HG02763 (cell line): ENCODE results near the gene LRFN5.
"Not testable (repeated sequence)": the region's sequence is repeated elsewhere in the genome, so short reads cannot be mapped to it uniquely, and the experiment has no call there.

Experiments
- ATAC-seq: cut with Tn5 transposase; IDR thresholded peaks from one replicate; pipeline ENCODE4 v1.9.1; 2021; ENCODE audit warnings: mild to moderate bottlenecking, moderate library complexity; ENCODE audit not compliant: unreplicated experiment

Gene LRFN5

GRCh38 chr14:41606532-41607303 is at the start of gene LRFN5:
LRFN5 (plus strand) TSS chr14:41606876.
- ATAC-seq: no peak

- ATAC-seq: no peak
Measured at GRCh38 chr14:41558490-41558889, 48.2 kb upstream of the LRFN5 start.

- ATAC-seq: not testable (repeated sequence)
Measured at GRCh38 chr14:41566864-41567263, 39.8 kb upstream of the LRFN5 start.

GRCh38 chr14:41568979-41569378 is 37.7 kb upstream of the LRFN5 start:
- no peak for ATAC-seq

- no peak for ATAC-seq
Measured at GRCh38 chr14:41570415-41571155, 36.1 kb upstream of the LRFN5 start.

GRCh38 chr14:41586237-41586636 is 20.4 kb upstream of the LRFN5 start:
- ATAC-seq: no peak

GRCh38 chr14:41597647-41598046 is 9.0 kb upstream of the LRFN5 start:
- no peak for ATAC-seq

GRCh38 chr14:41599805-41600385 is 6.8 kb upstream of the LRFN5 start:
- ATAC-seq: not testable (repeated sequence)

GRCh38 chr14:41604721-41605531 is 1.8 kb upstream of the LRFN5 start:
- ATAC-seq: no peak

GRCh38 chr14:41605550-41606281 is 960 bp upstream of the LRFN5 start:
- ATAC-seq: no peak

GRCh38 chr14:41606282-41606531 is 469 bp upstream of the LRFN5 start:
- no peak for ATAC-seq

GRCh38 chr14:41607304-41607775 is 664 bp downstream of the LRFN5 start:
- ATAC-seq: no peak

- ATAC-seq: no peak
Measured at GRCh38 chr14:41607966-41608663, 1.4 kb downstream of the LRFN5 start.

GRCh38 chr14:41608681-41609390 is 2.2 kb downstream of the LRFN5 start:
- no peak for ATAC-seq

- no peak for ATAC-seq
Measured at GRCh38 chr14:41609704-41610183, 3.1 kb downstream of the LRFN5 start.

GRCh38 chr14:41615011-41615595 is 8.4 kb downstream of the LRFN5 start:
- no peak for ATAC-seq

GRCh38 chr14:41623736-41624135 is 17.1 kb downstream of the LRFN5 start:
- no peak for ATAC-seq

- ATAC-seq: no peak
Measured at GRCh38 chr14:41629876-41630275, 23.2 kb downstream of the LRFN5 start.

GRCh38 chr14:41634286-41634685 is 27.6 kb downstream of the LRFN5 start:
- no peak for ATAC-seq
